Stimulated activated CD8-positive, alpha-beta memory T cell treated with anti-CD3 and anti-CD28 coated beads, Interleukin-7, amount 100 ng/mL, for 4 hours (primary cell): Measurements from ENCODE around the gene SERPINI2.
"Not testable (repeated sequence)": the region's sequence is repeated elsewhere in the genome, so short reads cannot be mapped to it uniquely, and the experiment has no call there.

Experiments used
- DNase-seq, 2 donors: peaks; one replicate each; pipeline ENCODE4 v3.0.0-alpha.2; 2020; ENCODE audit warnings: low read depth in 2 of 2

The SERPINI2 gene

DNA sequence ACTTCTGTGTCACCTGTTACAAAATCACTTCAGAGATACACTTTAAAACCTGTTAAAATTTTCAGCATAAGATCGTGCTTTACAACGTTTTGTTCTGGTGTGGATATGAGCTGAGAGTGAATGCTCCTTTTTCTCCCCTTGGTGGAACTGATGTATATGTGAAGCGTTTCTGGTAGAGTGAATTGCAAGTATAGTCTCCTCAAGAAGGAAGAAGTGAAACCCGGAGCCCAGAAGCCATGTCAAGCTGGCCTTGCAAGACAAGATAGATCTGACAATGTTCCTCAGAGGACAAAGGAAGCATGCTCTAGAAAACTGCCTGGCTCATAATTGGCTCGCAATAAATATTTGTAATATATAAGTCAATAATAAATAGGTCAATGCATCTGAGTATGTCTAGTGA, 23.6 kb downstream of the SERPINI2 start:
- DNase-seq, result no peak

GRCh38 chr3:167445491-167445890, 28.4 kb downstream of the SERPINI2 start:
- no peak for DNase-seq

DNA sequence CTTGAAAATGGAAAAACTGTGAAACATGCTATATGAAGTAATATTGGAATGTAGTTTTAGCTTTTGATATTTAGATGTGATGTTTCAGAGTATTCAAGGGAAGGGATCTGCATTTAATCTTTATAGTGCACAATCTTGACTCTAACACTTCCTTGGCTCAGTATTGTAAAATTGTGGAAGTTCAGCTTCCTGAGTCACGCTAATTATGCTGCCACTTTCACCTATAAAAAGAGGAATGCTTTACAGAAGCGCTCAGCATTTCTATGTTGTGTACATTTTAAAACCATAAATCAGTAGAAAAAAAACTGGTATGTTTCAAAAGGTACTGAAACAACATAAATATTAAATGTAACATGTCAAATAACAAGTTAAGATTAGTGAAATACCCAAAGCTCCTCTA, 32.6 kb downstream of the SERPINI2 start:
- DNase-seq, result no peak

DNA sequence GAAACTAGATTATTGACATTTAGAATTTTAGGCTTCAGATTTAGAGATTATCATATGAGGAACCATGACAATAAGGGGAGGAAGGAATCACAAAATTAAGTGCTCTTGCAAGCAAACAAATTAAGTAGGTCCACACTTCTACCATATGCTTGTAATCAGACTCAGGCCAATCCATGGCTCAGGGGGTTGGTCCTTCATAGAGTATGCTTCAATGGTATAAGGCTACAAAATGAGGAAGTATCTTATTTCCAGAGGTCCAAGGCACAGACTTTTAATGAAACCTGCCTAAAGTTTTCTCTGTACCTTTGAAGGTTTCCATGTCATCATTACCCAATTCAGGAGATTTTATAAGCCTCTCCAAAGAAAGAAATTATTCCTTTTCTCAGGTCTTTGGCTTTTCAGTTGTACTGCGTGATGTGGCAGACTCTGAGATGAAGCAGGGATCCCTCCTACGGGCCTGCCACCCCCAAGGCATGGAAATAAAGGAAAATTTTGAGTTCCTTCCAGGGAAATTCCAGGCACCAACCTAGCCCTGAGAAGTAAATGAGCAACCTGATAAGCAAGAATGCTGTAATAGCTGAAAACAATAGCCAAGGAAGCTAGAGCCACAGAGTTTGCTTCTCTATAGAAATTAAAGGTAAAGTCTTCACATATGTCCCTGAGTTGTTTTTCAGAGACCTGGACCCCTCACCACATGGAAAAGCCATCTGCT, 36.3 kb downstream of the SERPINI2 start:
- no peak for DNase-seq

DNA sequence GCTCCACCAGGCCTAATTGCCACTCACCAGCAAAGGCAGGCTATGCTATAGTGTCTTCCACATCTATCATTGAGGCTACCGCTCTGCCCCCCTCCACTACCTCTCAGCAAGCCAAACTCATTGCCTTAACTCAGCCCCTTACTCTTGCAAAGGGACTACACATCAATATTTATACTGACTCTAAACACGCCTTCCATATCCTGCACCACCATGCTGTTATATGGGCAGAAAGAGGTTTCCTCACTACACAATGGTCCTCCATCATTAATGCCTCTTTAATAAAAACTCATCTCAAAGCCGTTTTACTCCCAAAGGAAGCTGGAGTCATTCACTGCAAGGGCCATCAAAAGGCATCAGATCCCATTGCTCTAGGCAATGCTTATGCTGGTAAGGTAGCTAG, 46.9 kb downstream of the SERPINI2 start:
- DNase-seq, result not testable (repeated sequence)

- DNase-seq, result not testable (repeated sequence)
Measured at GRCh38 chr3:167422396-167422795, 51.4 kb downstream of the SERPINI2 start.

GRCh38 chr3:167409611-167410010, 64.2 kb downstream of the SERPINI2 start:
- DNase-seq, result no peak

- no peak for DNase-seq
Measured at GRCh38 chr3:167406876-167407492, 66.9 kb downstream of the SERPINI2 start.

GRCh38 chr3:167397826-167398225, 76.0 kb downstream of the SERPINI2 start:
- DNase-seq, result no peak

- DNase-seq, result no peak
Measured at GRCh38 chr3:167396075-167396474, 77.8 kb downstream of the SERPINI2 start.

GRCh38 chr3:167394003-167394402, 79.8 kb downstream of the SERPINI2 start:
- DNase-seq, result no peak
